K562 (cell line): ENCODE measurements around the gene PGAP2. TPM values are rescaled to one million over a fixed set of nuclear protein-coding genes. Genes with fewer than 3 reads are reported as not detected.

Source experiments
- BRD9 ChIP-seq: fragments of 450-650 bp; IDR thresholded peaks from 2 replicates; pipeline ENCODE4 v1.6.1; 2018; ENCODE audit warnings: low read depth; ENCODE audit not compliant: partially characterized antibody
- CBX5 ChIP-seq: IDR thresholded peaks from 2 replicates; pipeline ENCODE4 v1.6.1; 2014; ENCODE audit warnings: low read depth, borderline replicate concordance
- EGR1 ChIP-seq: fragments of 450-650 bp; conservative IDR thresholded peaks from 2 replicates; pipeline ENCODE4 v1.6.1; 2017; ENCODE audit warnings: mild to moderate bottlenecking
- EP400 ChIP-seq: fragments of 450-650 bp; IDR thresholded peaks from 2 replicates; pipeline ENCODE4 v1.6.1; 2017; ENCODE audit warnings: antibody characterized with exemption, mild to moderate bottlenecking, moderate library complexity
- GATAD2A ChIP-seq: fragments of 450-650 bp; IDR thresholded peaks from 2 replicates; pipeline ENCODE4 v1.6.1; 2017
- HDAC6 ChIP-seq: IDR thresholded peaks from 2 replicates; pipeline ENCODE4 v1.6.1; 2012; ENCODE audit warnings: low read depth, mild to moderate bottlenecking, control low read depth, inconsistent platforms, low read length, moderate library complexity
- MTF1 ChIP-seq: fragments of 250-450 bp; sonication (Bioruptor Pico); IDR thresholded peaks from 2 replicates; pipeline ENCODE4 v1.9.0; 2021; ENCODE audit warnings: moderate library complexity, mild to moderate bottlenecking, inconsistent platforms, borderline replicate concordance
- PML ChIP-seq: IDR thresholded peaks from 2 replicates; pipeline ENCODE4 v1.6.1; 2012; ENCODE audit warnings: low read length, inconsistent platforms
- POLR2H ChIP-seq: IDR thresholded peaks from 2 replicates; pipeline ENCODE4 v1.6.1; 2016; ENCODE audit warnings: missing genetic modification characterization, low read depth, mild to moderate bottlenecking, control low read depth, missing compliant biosample characterization, moderate library complexity
- RCOR1 ChIP-seq, 2 experiments: IDR thresholded peaks; 2 replicates each; pipeline ENCODE4 v1.6.1; 2012; ENCODE audit warnings: low read depth in 2 of 2, low read length in 2 of 2, borderline replicate concordance in 1 of 2, improper control_type of control experiment in 1 of 2
- U2AF1 ChIP-seq: fragments of 200-400 bp; formaldehyde crosslinking; optimal IDR thresholded peaks from 2 replicates; pipeline ENCODE3; 2017; ENCODE audit warnings: mild to moderate bottlenecking, low read depth, low read length, moderate library complexity
- ZNF12 ChIP-seq: sonication (generic); formaldehyde crosslinking; IDR thresholded peaks from 2 replicates; pipeline ENCODE4 v1.4.0; 2020; ENCODE audit warnings: mild to moderate bottlenecking, missing genetic modification reagents
- ZNF445 ChIP-seq: fragments of 250-450 bp; sonication (Bioruptor Pico); IDR thresholded peaks from 2 replicates; pipeline ENCODE4 v1.4.0; 2020; ENCODE audit warnings: low read depth, mild to moderate bottlenecking, moderate library complexity
- polyA plus RNA-seq, 8 experiments: library from polyadenylated mRNA; depleted of rRNA in 4 of 8; stranded (reverse) in 5 of 8; unstranded in 3 of 8; fragments of >200 nt; fragmentation: Nextera tagmentation in 2 of 8; fragmentation: Illumina TruSeq in 1 of 8; extraction: Ambion mirVana in 2 of 8; extraction: Trizol in 1 of 8; gene quantifications; 2 replicates each; pipeline versions ENCODE4 v1.2.1 to v1.2.3, GENCODE V29; 2011 to 2014; ENCODE audit warnings: inconsistent platforms in 1 of 8, missing spikeins in 1 of 8
- total RNA-seq, 7 experiments: library from RNA; depleted of rRNA in 6 of 7; stranded (reverse); fragments of >200 nt in 6 of 7; fragmentation: Illumina TruSeq in 2 of 7; extraction: Trizol in 2 of 7; gene quantifications; 2 replicates each; pipeline versions ENCODE4 v1.2.1 to v1.2.3, GENCODE V29; 2011 to 2021; ENCODE audit warnings: low replicate concordance in 1 of 7
- TF ChIP-seq, protein P1 (sequence below): IDR thresholded peaks from 2 replicates; pipeline ENCODE4 v1.6.1; 2014; ENCODE audit warnings: antibody characterized with exemption
- TF ChIP-seq, protein P2 (sequence below): IDR thresholded peaks from 2 replicates; pipeline ENCODE4 v1.6.1; 2016; ENCODE audit warnings: missing genetic modification characterization, missing compliant biosample characterization
- TF ChIP-seq, protein P3 (sequence below): sonication (generic); formaldehyde crosslinking; IDR thresholded peaks from 2 replicates; pipeline ENCODE4 v1.8.0; 2022; ENCODE audit warnings: missing genetic modification reagents, mild to moderate bottlenecking, moderate library complexity, borderline replicate concordance
- TF ChIP-seq, protein P4 (sequence below): fragments of 450-650 bp; IDR thresholded peaks from 2 replicates; pipeline ENCODE4 v1.6.1; 2016
- TF ChIP-seq, protein P5 (sequence below): fragments of 450-650 bp; IDR thresholded peaks from 2 replicates; pipeline ENCODE4 v1.6.1; 2018; ENCODE audit not compliant: partially characterized antibody

The PGAP2 gene
- total and polyA plus RNA-seq, 9 of the 15 experiments (the other 6 are each of a cell fraction or from before 2014, with no cell fraction given), result 17.9 to 47.2 (median 33.7) TPM

DNA sequence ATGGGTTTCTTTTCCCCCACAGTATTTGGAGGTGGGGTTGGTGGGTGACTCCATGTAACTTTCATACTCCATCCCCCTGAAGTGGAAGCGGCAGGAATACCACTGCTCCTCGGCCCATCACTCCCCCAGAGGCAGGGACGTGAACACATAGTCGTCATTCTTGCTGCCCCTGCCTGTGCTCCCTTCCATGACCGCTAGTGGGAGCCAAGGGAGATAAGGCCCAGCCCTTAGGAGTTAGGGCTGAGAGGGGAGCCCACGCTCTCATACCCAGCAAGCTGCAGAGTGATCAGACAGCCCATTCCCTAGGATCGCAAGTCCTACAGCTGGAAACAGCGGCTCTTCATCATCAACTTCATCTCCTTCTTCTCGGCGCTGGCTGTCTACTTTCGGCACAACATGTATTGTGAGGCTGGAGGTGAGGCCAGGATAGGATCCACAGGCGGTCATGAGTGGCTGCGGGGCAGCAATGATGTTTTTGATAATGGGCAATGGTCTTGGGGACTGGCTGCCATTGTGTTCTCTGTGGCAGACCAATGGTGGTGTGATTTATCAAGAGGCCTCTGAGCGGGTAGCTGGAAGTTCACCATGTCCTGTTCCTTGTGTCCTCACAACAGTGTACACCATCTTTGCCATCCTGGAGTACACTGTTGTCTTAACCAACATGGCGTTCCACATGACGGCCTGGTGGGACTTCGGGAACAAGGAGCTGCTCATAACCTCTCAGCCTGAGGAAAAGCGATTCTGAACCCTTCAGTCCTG, 16.5 kb downstream of the PGAP2 start (continued):
- TF ChIP-seq, protein P1, sequence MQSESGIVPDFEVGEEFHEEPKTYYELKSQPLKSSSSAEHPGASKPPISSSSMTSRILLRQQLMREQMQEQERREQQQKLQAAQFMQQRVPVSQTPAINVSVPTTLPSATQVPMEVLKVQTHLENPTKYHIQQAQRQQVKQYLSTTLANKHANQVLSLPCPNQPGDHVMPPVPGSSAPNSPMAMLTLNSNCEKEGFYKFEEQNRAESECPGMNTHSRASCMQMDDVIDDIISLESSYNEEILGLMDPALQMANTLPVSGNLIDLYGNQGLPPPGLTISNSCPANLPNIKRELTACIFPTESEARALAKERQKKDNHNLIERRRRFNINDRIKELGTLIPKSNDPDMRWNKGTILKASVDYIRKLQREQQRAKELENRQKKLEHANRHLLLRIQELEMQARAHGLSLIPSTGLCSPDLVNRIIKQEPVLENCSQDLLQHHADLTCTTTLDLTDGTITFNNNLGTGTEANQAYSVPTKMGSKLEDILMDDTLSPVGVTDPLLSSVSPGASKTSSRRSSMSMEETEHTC, result no peak
- TF ChIP-seq PML (no peak), GATAD2A (no peak), ZNF12 (CRISPR knock-in tag) (0 out of 2 replicates have a peak, but pooled peaks have one; percentile 15), U2AF1 (no peak), CBX5 (peak; percentile 79; the same call in 1 of the 2 replicates), EP400 (peak; percentile 63), EGR1 (peak; percentile 45; the same call in 1 of the 2 replicates), MTF1 (no peak), BRD9 (peak; percentile 22), HDAC6 (no peak), RCOR1 (IDR thresholded peaks at IDR 0.05; ENCODE audit: borderline replicate concordance in 1 of 2, low read depth in 2 of 2, low read length in 2 of 2) (peak in 1 of 2 experiments; percentile 73; a peak in 3 of 4 replicates), ZNF445 (CRISPR knock-in tag) (no peak), POLR2H (tag) (0 out of 2 replicates have a peak, but pooled peaks have one; percentile 2)
- TF ChIP-seq, protein P2, sequence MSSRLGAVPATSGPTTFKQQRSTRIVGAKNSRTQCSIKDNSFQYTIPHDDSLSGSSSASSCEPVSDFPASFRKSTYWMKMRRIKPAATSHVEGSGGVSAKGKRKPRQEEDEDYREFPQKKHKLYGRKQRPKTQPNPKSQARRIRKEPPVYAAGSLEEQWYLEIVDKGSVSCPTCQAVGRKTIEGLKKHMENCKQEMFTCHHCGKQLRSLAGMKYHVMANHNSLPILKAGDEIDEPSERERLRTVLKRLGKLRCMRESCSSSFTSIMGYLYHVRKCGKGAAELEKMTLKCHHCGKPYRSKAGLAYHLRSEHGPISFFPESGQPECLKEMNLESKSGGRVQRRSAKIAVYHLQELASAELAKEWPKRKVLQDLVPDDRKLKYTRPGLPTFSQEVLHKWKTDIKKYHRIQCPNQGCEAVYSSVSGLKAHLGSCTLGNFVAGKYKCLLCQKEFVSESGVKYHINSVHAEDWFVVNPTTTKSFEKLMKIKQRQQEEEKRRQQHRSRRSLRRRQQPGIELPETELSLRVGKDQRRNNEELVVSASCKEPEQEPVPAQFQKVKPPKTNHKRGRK (tag), result no peak
- TF ChIP-seq, protein P3, sequence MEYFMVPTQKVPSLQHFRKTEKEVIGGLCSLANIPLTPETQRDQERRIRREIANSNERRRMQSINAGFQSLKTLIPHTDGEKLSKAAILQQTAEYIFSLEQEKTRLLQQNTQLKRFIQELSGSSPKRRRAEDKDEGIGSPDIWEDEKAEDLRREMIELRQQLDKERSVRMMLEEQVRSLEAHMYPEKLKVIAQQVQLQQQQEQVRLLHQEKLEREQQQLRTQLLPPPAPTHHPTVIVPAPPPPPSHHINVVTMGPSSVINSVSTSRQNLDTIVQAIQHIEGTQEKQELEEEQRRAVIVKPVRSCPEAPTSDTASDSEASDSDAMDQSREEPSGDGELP (CRISPR knock-in tag), result peak; percentile 84
- TF ChIP-seq, protein P4, sequence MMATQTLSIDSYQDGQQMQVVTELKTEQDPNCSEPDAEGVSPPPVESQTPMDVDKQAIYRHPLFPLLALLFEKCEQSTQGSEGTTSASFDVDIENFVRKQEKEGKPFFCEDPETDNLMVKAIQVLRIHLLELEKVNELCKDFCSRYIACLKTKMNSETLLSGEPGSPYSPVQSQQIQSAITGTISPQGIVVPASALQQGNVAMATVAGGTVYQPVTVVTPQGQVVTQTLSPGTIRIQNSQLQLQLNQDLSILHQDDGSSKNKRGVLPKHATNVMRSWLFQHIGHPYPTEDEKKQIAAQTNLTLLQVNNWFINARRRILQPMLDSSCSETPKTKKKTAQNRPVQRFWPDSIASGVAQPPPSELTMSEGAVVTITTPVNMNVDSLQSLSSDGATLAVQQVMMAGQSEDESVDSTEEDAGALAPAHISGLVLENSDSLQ, result peak; percentile 43; the same call in 1 of the 2 replicates
- TF ChIP-seq, protein P5, sequence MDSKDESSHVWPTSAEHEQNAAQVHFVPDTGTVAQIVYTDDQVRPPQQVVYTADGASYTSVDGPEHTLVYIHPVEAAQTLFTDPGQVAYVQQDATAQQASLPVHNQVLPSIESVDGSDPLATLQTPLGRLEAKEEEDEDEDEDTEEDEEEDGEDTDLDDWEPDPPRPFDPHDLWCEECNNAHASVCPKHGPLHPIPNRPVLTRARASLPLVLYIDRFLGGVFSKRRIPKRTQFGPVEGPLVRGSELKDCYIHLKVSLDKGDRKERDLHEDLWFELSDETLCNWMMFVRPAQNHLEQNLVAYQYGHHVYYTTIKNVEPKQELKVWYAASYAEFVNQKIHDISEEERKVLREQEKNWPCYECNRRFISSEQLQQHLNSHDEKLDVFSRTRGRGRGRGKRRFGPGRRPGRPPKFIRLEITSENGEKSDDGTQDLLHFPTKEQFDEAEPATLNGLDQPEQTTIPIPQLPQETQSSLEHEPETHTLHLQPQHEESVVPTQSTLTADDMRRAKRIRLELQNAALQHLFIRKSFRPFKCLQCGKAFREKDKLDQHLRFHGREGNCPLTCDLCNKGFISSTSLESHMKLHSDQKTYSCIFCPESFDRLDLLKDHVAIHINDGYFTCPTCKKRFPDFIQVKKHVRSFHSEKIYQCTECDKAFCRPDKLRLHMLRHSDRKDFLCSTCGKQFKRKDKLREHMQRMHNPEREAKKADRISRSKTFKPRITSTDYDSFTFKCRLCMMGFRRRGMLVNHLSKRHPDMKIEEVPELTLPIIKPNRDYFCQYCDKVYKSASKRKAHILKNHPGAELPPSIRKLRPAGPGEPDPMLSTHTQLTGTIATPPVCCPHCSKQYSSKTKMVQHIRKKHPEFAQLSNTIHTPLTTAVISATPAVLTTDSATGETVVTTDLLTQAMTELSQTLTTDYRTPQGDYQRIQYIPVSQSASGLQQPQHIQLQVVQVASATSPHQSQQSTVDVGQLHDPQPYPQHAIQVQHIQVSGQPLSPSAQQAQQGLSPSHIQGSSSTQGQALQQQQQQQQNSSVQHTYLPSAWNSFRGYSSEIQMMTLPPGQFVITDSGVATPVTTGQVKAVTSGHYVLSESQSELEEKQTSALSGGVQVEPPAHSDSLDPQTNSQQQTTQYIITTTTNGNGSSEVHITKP, result peak; percentile 7
